A549 (cell line): ENCODE data around the gene CCDC170. TPM values are rescaled to one million over a fixed set of nuclear protein-coding genes. Genes with fewer than 3 reads are reported as not detected.

Experiments used
- ATAC-seq, 2 experiments: fragments of 200-7000 bp in 1 of 2; fragments of >200 bp in 1 of 2; cut with Nextera tagmentation in 1 of 2; cut with Tn5 transposase in 1 of 2; 3 replicates each; pipeline versions ENCODE4 v1.8.0 to v1.9.1; 2018 to 2020; ENCODE audit warnings: mild to moderate bottlenecking in 1 of 2, moderate library complexity in 1 of 2
- CTCF ChIA-PET: fragments of 300-600 bp; sonication (Branson Sonifier 250); formaldehyde crosslinking; extraction: SDS; loops from one replicate; lab custom pipeline; 2021; ENCODE audit warnings: antibody characterized with exemption, inconsistent platforms; lab: Yijun Ruan, JAX
- POLR2A ChIA-PET: fragments of 350-600 bp; formaldehyde crosslinking; extraction: SDS; loops from one replicate; lab custom pipeline; 2021; ENCODE audit warnings: antibody characterized with exemption, inconsistent platforms; lab: Yijun Ruan, JAX
- DNase-seq, 2 experiments: peaks; one replicate each; pipeline versions ENCODE4 v3.0.0 to v3.0.0-alpha.2; 2011 to 2016; ENCODE audit warnings: low read depth in 1 of 2, low spot score in 1 of 2
- FAIRE-seq: peaks from 2 replicates; lab custom pipeline; 2011; peaks lifted over from hg19 to GRCh38; lab: Jason Lieb, UNC
- H3K27ac ChIP-seq, 2 experiments: fragments of >200 bp; sonication (Bioruptor Twin); formaldehyde crosslinking; 3 replicates each; pipeline ENCODE4 v1.5.1; 2016 to 2017
- H3K4me1 ChIP-seq: fragments of >200 bp; sonication (Bioruptor Twin); formaldehyde crosslinking; 3 replicates; pipeline ENCODE4 v1.6.1; 2016
- H3K4me2 ChIP-seq: fragments of >200 bp; sonication (Bioruptor Twin); formaldehyde crosslinking; 3 replicates; pipeline ENCODE4 v1.6.1; 2016
- H3K4me3 ChIP-seq: fragments of >200 bp; sonication (Bioruptor Twin); formaldehyde crosslinking; 3 replicates; pipeline ENCODE4 v1.5.1; 2016
- H3K9me3 ChIP-seq: fragments of >200 bp; sonication (Bioruptor Twin); formaldehyde crosslinking; 3 replicates; pipeline ENCODE4 v1.6.1; 2016
- BHLHE40 ChIP-seq: IDR thresholded peaks from 2 replicates; pipeline ENCODE4 v1.6.1; 2012; ENCODE audit warnings: low read depth, low read length, inconsistent platforms
- EHF ChIP-seq: fragments of 250-450 bp; sonication (Bioruptor Pico); IDR thresholded peaks from 2 replicates; pipeline ENCODE4 v1.5.0; 2020; ENCODE audit warnings: mild to moderate bottlenecking
- EHMT2 ChIP-seq: fragments of 200-600 bp; sonication (generic); IDR thresholded peaks from 2 replicates; pipeline ENCODE4 v1.6.1; 2016; ENCODE audit warnings: antibody characterized with exemption, low read depth, mild to moderate bottlenecking, moderate library complexity
- FOXS1 ChIP-seq: fragments of 250-450 bp; sonication (Bioruptor Pico); IDR thresholded peaks from 2 replicates; pipeline ENCODE4 v1.5.0; 2020; ENCODE audit warnings: mild to moderate bottlenecking, moderate library complexity
- GATA3 ChIP-seq: IDR thresholded peaks from 2 replicates; pipeline ENCODE4 v1.6.1; 2012; ENCODE audit warnings: borderline replicate concordance
- JUN ChIP-seq, 2 experiments: fragments of >200 bp; sonication (Bioruptor Twin); formaldehyde crosslinking; IDR thresholded peaks; 2 replicates in 1 of 2; 3 replicates in 1 of 2; pipeline ENCODE4 v1.6.1; 2016 to 2017
- MAFK ChIP-seq: fragments of 450-650 bp; IDR thresholded peaks from 2 replicates; pipeline ENCODE4 v1.6.1; 2014; ENCODE audit not compliant: partially characterized antibody
- MAZ ChIP-seq: fragments of 150-350 bp; IDR thresholded peaks from 2 replicates; pipeline ENCODE4 v1.6.1; 2014; ENCODE audit warnings: antibody characterized with exemption, low read depth, low read length, borderline replicate concordance
- NR3C1 ChIP-seq: fragments of >200 bp; sonication (Bioruptor Twin); formaldehyde crosslinking; IDR thresholded peaks from 3 replicates; pipeline ENCODE4 v1.6.1; 2017
- POLR2A ChIP-seq: IDR thresholded peaks from 2 replicates; pipeline ENCODE4 v1.6.1; 2012; ENCODE audit warnings: mild to moderate bottlenecking, low read length
- RAD21 ChIP-seq, 2 experiments: fragments of >200 bp in 1 of 2; sonication (Bioruptor Twin) in 1 of 2; formaldehyde crosslinking in 1 of 2; IDR thresholded peaks in 1 of 2; conservative IDR thresholded peaks in 1 of 2; 2 replicates in 1 of 2; 3 replicates in 1 of 2; pipeline ENCODE4 v1.6.1; 2012 to 2018; ENCODE audit warnings: inconsistent platforms in 1 of 2
- SREBF2 ChIP-seq: fragments of 450-650 bp; IDR thresholded peaks from 2 replicates; pipeline ENCODE4 v1.6.1; 2014; ENCODE audit warnings: mild to moderate bottlenecking, moderate library complexity
- ZC3H11A ChIP-seq: fragments of 450-650 bp; IDR thresholded peaks from 2 replicates; pipeline ENCODE4 v1.6.1; 2014; ENCODE audit warnings: antibody characterized with exemption, mild to moderate bottlenecking
- ZFP36 ChIP-seq: fragments of 450-650 bp; IDR thresholded peaks from 2 replicates; pipeline ENCODE4 v1.6.1; 2014; ENCODE audit warnings: borderline replicate concordance; ENCODE audit not compliant: partially characterized antibody
- WGBS: methylation state at CpG from one replicate; pipeline ENCODE4 v1.1.6; 2017; ENCODE audit errors: missing lambda C conversion rate; 5-methylcytosine and 5-hydroxymethylcytosine counted together
- polyA minus RNA-seq: library from RNA; depleted of rRNA, polyadenylated mRNA; stranded (reverse); fragments of >200 nt; gene quantifications from 2 replicates; pipeline ENCODE4 v1.2.3, GENCODE V29; 2011; rRNA and poly(A)+ RNA removed
- polyA plus RNA-seq, 4 experiments: library from polyadenylated mRNA; depleted of rRNA in 3 of 4; stranded (reverse); fragments of >200 nt; fragmentation: RNase III in 1 of 4; extraction: RNeasy Plus Mini Kit Qiagen cat#74134 plus additional on column Dnase treatment in 1 of 4; gene quantifications; 2 replicates in 3 of 4; 3 replicates in 1 of 4; pipeline ENCODE4 v1.2.3, GENCODE V29; 2011 to 2017
- TF ChIP-seq, protein P1 (sequence below): fragments of 450-650 bp; IDR thresholded peaks from 2 replicates; pipeline ENCODE4 v1.6.1; 2014; ENCODE audit warnings: antibody characterized with exemption
- TF ChIP-seq, protein P2 (sequence below): fragments of 250-450 bp; sonication (Bioruptor Pico); IDR thresholded peaks from 2 replicates; pipeline ENCODE4 v1.5.0; 2021; ENCODE audit warnings: mild to moderate bottlenecking, moderate library complexity, borderline replicate concordance
- TF ChIP-seq, protein P3 (sequence below): fragments of >200 bp; sonication (Bioruptor Twin); formaldehyde crosslinking; IDR thresholded peaks from 2 replicates; pipeline ENCODE4 v1.6.1; 2016
- TF ChIP-seq, protein P4 (sequence below): fragments of 150-350 bp; IDR thresholded peaks from 2 replicates; pipeline ENCODE4 v1.6.1; 2014; ENCODE audit warnings: low read depth, mild to moderate bottlenecking, low read length
- TF ChIP-seq, protein P5 (sequence below): fragments of 200-600 bp; sonication (generic); IDR thresholded peaks from 2 replicates; pipeline ENCODE4 v1.6.1; 2016; ENCODE audit warnings: antibody characterized with exemption, mild to moderate bottlenecking, moderate library complexity
- TF ChIP-seq, protein P6 (sequence below): fragments of >200 bp; sonication (Bioruptor Twin); formaldehyde crosslinking; IDR thresholded peaks from 3 replicates; pipeline ENCODE4 v1.6.1; 2016

Gene CCDC170, protein sequence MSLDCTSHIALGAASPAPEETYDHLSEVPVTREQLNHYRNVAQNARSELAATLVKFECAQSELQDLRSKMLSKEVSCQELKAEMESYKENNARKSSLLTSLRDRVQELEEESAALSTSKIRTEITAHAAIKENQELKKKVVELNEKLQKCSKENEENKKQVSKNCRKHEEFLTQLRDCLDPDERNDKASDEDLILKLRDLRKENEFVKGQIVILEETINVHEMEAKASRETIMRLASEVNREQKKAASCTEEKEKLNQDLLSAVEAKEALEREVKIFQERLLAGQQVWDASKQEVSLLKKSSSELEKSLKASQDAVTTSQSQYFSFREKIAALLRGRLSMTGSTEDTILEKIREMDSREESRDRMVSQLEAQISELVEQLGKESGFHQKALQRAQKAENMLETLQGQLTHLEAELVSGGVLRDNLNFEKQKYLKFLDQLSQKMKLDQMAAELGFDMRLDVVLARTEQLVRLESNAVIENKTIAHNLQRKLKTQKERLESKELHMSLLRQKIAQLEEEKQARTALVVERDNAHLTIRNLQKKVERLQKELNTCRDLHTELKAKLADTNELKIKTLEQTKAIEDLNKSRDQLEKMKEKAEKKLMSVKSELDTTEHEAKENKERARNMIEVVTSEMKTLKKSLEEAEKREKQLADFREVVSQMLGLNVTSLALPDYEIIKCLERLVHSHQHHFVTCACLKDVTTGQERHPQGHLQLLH
- polyA plus RNA-seq (2011; rRNA removed) (0.53 and 0.61 TPM in 2 replicates), polyA plus RNA-seq (2017; fragmentation: RNase III; extraction: RNeasy Plus Mini Kit Qiagen cat#74134 plus additional on column Dnase treatment) (0.05 to 0.09 TPM (median 0.07 TPM) in 3 replicates), polyA minus RNA-seq (0.39 and 1.1 TPM in 2 replicates)
- 0.03 and 0.04 TPM in 2 replicates for polyA plus RNA-seq (2012; cell fraction: cytosol; rRNA removed)
- 0.01 TPM in 1 of 2 replicates, not detected in the other for polyA plus RNA-seq (2012; cell fraction: nucleus; rRNA removed)

DNA sequence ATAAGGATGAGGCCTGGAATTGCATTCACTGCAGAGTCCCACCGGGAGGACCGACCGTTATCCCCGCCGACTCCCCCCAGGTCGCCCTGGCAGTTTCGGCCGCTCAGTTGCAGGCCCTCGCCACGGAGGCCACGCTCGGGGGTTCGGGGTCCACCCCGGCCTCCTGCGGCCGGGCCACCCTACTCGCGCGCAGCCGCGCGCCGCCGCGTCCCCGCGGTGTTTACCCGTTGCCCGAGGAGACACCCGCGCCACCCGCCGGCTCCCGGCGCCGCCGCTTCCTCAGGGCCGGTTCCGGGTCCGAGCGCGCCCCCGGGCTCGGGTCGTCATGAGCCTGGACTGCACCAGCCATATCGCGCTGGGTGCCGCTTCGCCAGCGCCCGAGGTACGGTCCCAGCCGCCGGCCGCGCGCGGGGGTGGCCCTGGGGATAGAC is at the start of gene CCDC170:
TSS of gene CCDC170 (plus strand) at position 214 of the 431 bp plus-strand sequence. CDS start at position 326, 112 bp downstream.
- ChIA-PET POLR2A (no interaction called here), CTCF (no interaction called here)
- ATAC-seq (peak; percentile 64 to 78), FAIRE-seq (no peak), DNase-seq (peak; percentile 13 to 25)
- Histone ChIP-seq H3K27ac (peak within 1 kb of the TSS; percentile 70 to 87), H3K4me1 (no peaks in the 10 kb centered on the region), H3K9me3 (no peaks in the 10 kb centered on the region), H3K4me3 (peak within 1 kb of the TSS; percentile 75), H3K4me2 (peak within 1 kb of the TSS; percentile 100)
- TF ChIP-seq, protein P1, sequence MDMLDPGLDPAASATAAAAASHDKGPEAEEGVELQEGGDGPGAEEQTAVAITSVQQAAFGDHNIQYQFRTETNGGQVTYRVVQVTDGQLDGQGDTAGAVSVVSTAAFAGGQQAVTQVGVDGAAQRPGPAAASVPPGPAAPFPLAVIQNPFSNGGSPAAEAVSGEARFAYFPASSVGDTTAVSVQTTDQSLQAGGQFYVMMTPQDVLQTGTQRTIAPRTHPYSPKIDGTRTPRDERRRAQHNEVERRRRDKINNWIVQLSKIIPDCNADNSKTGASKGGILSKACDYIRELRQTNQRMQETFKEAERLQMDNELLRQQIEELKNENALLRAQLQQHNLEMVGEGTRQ, result no peak
- TF ChIP-seq, protein P2, sequence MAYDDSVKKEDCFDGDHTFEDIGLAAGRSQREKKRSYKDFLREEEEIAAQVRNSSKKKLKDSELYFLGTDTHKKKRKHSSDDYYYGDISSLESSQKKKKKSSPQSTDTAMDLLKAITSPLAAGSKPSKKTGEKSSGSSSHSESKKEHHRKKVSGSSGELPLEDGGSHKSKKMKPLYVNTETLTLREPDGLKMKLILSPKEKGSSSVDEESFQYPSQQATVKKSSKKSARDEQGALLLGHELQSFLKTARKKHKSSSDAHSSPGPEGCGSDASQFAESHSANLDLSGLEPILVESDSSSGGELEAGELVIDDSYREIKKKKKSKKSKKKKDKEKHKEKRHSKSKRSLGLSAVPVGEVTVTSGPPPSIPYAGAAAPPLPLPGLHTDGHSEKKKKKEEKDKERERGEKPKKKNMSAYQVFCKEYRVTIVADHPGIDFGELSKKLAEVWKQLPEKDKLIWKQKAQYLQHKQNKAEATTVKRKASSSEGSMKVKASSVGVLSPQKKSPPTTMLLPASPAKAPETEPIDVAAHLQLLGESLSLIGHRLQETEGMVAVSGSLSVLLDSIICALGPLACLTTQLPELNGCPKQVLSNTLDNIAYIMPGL, result no peak
- TF ChIP-seq ZC3H11A, result no peak
- no peak for TF ChIP-seq NR3C1
- TF ChIP-seq, protein P3, sequence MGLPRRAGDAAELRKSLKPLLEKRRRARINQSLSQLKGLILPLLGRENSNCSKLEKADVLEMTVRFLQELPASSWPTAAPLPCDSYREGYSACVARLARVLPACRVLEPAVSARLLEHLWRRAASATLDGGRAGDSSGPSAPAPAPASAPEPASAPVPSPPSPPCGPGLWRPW, result no peak
- no peak for TF ChIP-seq EHMT2
- no peak for TF ChIP-seq MAZ
- TF ChIP-seq, protein P4, sequence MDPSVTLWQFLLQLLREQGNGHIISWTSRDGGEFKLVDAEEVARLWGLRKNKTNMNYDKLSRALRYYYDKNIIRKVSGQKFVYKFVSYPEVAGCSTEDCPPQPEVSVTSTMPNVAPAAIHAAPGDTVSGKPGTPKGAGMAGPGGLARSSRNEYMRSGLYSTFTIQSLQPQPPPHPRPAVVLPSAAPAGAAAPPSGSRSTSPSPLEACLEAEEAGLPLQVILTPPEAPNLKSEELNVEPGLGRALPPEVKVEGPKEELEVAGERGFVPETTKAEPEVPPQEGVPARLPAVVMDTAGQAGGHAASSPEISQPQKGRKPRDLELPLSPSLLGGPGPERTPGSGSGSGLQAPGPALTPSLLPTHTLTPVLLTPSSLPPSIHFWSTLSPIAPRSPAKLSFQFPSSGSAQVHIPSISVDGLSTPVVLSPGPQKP, result no peak
- no peak for TF ChIP-seq POLR2A
- TF ChIP-seq JUN (IDR thresholded peaks at IDR 0.05), result no peak
- no peak for TF ChIP-seq BHLHE40
- TF ChIP-seq FOXS1, result no peak
- no peak for TF ChIP-seq MAFK
- TF ChIP-seq, protein P5, sequence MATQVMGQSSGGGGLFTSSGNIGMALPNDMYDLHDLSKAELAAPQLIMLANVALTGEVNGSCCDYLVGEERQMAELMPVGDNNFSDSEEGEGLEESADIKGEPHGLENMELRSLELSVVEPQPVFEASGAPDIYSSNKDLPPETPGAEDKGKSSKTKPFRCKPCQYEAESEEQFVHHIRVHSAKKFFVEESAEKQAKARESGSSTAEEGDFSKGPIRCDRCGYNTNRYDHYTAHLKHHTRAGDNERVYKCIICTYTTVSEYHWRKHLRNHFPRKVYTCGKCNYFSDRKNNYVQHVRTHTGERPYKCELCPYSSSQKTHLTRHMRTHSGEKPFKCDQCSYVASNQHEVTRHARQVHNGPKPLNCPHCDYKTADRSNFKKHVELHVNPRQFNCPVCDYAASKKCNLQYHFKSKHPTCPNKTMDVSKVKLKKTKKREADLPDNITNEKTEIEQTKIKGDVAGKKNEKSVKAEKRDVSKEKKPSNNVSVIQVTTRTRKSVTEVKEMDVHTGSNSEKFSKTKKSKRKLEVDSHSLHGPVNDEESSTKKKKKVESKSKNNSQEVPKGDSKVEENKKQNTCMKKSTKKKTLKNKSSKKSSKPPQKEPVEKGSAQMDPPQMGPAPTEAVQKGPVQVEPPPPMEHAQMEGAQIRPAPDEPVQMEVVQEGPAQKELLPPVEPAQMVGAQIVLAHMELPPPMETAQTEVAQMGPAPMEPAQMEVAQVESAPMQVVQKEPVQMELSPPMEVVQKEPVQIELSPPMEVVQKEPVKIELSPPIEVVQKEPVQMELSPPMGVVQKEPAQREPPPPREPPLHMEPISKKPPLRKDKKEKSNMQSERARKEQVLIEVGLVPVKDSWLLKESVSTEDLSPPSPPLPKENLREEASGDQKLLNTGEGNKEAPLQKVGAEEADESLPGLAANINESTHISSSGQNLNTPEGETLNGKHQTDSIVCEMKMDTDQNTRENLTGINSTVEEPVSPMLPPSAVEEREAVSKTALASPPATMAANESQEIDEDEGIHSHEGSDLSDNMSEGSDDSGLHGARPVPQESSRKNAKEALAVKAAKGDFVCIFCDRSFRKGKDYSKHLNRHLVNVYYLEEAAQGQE, result no peak
- no peak for TF ChIP-seq ZFP36
- no peak for TF ChIP-seq RAD21 (conservative IDR thresholded peaks at IDR 0.05 in 1 of 2, IDR thresholded peaks at IDR 0.05 in 1 of 2)
- TF ChIP-seq, protein P6, sequence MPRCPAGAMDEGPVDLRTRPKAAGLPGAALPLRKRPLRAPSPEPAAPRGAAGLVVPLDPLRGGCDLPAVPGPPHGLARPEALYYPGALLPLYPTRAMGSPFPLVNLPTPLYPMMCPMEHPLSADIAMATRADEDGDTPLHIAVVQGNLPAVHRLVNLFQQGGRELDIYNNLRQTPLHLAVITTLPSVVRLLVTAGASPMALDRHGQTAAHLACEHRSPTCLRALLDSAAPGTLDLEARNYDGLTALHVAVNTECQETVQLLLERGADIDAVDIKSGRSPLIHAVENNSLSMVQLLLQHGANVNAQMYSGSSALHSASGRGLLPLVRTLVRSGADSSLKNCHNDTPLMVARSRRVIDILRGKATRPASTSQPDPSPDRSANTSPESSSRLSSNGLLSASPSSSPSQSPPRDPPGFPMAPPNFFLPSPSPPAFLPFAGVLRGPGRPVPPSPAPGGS, result no peak
- TF ChIP-seq GATA3, result no peak
- no peak for TF ChIP-seq EHF (CRISPR knock-in tag)
- TF ChIP-seq SREBF2, result no peak
- no CpG with 5 or more reads among the region's 58 CpGs for WGBS
